Measurements from ENCODE around the gene ABCC12. TPM values are rescaled to one million over a fixed set of nuclear protein-coding genes. Genes with fewer than 3 reads are reported as not detected.

ABCC12 gene
- total RNA-seq, 1 donor from 2014 or later, result not detected

DNA sequence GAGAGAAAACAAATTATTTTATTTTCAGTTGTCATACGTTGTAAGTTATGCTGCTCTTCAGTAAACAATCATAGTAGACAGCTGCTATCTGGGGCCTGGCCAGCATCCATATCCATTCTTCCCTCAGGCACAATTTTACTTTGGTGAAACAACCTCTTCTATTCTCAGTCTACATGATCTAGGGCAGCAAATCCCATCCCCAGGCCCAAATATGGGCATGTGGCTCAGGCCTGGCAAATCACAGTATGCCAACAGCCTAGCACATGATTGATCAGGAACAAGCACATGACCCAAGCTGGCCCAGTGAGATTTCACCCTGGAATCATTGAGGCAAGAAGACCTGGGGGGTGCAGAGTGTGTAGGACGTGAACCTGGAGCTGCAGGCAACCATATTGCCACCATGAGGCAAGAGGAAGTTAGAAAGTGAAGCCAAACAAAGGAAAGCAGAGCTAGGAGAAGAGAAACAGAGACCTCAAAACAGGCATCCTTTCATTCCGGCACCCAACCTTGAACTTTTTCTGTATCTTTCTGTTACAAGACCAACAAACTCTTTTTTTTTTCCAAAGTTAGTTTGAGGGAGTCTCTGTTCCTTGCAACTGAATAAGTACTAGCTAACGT is 10.3 kb upstream of the ABCC12 start:
- no peak for DNase-seq

DNA sequence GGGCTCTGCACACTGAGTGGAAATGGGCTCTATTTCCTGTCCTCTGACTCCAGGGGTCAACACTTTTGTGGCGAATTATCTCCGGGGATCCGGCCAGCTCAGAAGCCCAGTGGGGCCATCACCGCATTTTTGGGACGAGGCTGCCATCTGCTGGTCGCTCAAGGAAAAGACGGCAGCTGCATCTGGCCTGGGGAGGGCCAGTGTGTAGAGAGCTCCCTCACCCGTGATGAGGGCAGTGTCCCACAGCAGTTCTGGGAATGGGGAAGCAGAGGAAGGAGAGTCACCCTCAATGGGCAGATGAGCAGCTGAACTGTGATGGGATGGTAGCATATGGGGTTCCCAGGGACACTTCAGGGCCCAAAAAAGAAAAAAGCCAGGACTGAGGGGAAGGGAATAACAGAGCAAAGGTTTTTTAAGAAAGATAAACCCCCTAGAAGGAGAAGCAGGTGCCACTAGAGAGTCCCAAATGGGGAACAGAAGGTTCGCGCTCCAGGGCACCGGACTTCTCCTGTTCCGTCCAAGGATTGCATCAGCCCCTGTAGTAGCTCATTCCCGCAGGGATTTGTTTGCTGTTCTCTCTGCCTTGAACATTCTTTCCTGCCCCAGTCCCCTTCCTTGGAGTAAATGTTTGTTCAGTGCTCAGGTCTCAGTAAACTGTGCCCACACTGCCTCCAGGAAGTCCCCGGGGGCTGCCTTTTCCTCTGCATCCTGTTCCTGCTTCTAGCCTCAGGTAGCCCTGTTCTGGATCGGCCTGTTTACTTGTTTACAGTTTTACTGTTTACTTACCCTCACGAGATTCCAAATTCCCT is 9.3 kb upstream of the ABCC12 start:
- peak; percentile 74 for DNase-seq

DNA sequence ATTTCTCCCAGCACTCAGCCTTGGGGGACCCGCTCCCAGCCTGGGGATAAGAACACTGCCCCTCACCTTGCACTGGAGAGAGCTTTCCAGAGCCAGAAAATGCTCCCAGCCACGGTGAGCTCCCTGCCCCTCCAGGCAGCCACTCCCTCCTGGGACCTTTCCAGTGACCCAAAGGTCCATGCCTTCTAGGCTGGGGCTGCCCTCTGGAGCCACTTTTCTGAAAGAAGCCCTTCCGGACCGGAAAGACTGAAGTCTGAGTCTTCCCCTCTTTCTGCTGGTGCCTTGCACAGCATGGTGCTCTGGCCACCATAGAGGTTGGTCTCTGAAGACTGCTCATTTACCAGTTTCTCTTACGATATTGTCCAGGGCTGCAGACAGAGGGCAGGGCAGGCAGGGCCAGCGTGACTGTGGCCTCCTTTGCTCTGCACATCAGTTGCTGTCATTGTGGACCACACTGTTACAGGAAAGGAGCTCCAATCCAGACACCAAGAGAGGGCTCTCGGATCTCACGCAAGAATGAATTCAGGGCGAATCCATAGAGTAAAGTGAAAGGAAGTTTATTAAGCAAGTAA is 7.1 kb upstream of the ABCC12 start:
- no peak for DNase-seq

DNA sequence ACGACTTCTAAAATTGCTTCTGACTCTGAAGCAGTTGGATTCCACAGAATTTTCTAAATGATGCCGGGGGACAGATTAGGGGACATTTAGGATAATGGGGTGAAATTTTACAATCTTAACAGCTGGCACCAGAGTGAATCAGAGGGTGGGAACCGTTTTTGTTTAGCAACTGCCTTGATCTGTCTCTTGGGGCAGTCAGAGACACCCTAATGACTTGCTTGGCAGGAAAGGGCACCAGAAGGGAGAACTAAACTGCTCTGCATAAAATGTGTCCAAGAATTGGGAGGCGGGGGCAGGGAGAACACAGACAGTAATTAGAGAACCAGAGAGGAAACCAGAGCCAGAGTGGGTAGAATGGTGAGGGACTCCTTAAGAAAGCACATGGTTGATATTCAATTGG is 6.1 kb upstream of the ABCC12 start:
- DNase-seq, result no peak

DNA sequence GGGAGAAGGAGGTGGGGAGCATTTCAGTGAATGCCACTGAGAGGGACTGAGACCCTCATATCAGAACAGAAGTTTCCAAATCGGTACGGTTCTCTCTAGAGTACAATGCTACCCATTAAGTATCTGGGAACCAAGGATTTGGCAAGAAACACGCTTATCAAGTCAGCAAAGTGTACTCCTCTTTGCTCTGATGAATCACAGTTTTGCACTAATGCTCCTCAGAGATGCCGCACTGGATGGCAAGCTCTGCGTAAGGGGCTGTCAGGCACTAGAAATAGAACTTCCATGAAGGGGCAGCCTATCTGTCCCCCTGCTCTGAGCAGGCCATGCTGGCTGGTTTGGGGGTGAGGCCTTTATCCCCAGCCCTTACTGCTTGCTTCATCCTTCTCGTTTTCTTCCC is 4.8 kb upstream of the ABCC12 start:
- no peak for DNase-seq

DNA sequence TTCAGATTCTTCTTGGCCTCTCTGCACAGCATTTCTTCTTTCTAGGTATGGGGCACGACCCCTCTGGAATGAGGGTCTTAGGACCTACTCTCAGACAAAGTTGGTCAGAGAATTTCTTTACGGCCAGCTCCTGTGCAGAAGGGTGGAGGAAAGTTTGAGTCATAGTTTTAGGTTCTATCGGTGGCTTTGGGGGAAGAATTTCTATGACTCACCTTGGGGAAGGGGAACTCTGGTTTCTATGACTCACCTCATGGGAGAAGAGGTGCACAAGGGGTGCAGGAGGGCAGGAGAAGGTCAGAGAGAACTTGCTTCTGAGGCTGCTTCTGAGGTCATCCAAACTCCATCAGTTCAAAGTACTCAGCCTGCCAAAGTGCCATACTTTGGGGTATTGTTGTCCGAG is 2.5 kb upstream of the ABCC12 start:
- DNase-seq, result no peak

DNA sequence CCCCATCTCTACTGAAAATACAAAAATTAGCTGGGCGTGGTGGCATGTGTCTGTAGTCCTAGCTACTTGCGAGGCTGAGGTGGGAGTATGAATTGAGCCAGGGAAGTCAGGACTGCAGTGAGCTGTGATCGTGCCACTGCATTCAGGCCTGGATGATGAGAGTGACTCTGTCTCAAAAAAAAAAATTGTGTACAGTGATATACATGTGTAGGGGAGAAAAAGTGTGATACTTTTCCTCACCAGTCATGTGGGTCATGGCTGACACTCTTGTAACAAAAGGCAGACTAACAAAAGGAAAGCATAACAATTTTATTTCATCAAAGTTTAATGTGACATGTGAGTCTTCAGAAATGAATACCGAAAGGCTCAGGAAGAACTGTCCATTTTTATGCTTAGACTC is 2.0 kb upstream of the ABCC12 start:
- DNase-seq, result no peak

DNA sequence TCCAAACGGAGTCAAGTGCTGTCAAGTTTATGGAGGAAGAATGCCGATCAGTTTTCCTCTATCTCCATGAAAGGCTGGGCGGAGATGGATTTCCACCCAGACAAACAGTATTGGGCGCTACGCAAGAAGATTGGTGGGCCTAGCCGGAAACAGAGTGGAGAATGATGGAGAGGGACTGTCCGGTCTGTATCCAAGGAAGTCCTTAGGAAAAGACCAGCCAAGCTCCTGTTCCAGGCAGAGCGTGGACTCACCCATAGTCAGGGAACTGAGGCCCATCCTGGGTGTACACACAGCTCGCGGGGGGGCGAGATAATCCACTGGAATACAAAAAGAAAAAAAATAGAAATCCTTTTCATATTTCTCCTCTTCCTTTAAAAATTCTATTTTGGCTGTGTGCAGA is 1.5 kb upstream of the ABCC12 start:
- no peak for DNase-seq

DNA sequence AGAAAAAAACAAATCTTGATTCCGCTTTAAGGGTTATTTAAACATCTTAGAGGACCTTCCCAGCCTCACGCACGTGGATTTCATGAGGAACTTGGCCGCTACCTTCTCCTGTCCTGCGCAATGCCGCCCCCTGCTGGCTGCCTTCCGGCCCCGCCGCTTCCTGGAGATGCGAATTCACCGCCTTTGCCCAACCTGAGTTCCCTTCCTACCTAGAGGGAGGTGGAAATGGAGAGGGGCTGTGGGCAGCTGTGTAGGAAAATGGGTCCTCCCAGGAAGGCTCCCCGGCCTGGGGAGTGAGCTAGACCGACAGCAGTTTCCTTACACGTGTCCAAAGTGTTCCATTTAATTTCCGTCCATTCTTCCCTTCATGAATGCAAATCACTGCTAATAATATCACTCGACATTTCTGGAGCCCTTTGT is 1.0 kb upstream of the ABCC12 start:
- peak; percentile 86 for DNase-seq

DNA sequence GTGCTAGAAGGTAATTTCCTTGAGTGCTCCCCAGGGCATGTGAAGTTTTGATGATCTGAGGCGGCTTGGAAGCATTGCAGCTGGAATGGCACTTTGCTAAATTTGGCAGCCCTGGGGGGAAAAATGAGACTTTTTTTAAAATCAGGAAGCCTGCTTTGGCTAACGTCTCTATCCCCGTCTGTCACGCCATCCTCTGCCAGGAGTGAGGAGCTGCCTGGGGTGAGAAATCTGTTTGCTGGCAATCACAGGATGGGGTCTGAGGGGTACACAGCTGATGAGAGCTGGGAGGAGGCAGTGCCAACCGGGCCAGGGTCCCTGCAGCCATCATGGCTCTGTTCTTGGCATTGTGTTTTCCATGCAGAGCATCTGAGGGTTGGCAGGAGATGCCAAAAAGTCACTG is 2.0 kb downstream of the ABCC12 start:
- DNase-seq, result no peak

DNA sequence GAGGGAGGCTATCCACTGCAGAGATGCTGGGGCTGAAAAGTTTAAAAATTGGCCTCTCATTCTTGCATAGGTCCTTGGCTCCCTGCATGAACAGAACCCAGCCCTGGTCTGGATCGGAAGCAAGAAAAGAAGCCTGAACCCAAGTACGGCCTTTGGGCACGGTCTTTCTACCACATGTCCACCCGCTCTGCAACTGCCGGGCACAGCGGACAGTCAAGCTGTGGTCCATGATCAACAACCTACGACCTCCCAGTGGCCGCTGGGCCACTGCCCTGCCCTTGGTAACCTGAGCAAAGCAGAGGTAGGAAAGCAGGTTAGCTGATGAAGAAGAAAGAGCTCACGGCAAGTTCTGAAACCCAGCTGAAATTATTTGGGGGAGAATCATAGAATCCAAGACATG is 3.6 kb downstream of the ABCC12 start:
- no peak for DNase-seq

DNA sequence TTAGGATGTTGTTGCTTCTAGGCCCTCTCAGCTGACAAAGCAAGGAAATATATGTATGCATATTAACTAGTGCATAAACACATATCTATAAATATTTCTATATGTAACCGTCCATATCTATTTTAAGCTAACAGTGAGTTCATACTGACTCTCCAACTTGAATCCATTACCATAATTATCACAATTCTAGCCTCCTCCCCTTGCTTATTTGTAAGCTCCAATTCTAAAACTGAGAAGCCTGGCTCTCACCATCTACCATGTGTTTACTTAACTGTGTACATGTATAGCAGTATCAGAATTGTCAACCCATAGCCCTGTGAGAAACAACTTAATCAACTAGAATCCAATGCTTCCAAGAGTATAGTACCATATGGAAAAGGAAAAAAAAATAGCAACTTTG is 5.1 kb downstream of the ABCC12 start:
- DNase-seq, result no peak

DNA sequence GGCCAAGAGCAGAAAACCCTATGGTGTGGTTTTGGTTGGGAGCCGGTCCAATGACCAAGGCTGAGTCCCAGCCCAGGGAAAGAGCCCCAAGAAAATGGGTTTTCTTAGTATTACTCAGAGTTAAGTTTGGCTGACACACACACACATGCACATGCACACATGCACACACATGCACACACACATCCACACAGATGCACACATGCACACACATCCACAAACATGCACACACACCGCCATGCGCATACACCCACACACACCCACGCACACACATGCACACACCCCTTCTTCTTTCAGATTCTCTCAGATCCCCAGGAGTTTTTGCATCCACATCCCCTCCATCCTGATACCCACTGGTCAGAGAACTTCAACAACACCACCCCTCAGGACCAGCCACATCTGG is 9.1 kb downstream of the ABCC12 start:
- no peak for DNase-seq

DNA sequence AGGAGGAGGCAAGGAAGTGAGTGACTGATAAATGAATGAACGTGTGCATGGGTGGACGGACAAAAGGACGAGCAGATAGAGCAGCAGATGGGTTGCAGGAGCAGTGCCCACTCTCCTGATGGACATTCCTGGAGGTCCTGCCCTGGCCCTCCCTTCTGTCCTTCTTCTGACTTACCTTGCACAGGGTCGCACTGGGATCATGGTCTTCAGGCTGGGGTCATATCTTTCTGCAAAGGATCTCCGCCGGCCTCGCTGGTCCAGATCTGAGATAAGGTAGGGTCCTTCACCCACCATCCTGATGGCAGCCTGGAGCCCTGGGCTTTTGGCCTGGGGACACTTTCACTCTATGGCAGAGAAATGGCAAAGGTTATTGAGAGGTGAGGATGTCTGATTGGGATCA is 9.7 kb downstream of the ABCC12 start:
- DNase-seq, result no peak

DNA sequence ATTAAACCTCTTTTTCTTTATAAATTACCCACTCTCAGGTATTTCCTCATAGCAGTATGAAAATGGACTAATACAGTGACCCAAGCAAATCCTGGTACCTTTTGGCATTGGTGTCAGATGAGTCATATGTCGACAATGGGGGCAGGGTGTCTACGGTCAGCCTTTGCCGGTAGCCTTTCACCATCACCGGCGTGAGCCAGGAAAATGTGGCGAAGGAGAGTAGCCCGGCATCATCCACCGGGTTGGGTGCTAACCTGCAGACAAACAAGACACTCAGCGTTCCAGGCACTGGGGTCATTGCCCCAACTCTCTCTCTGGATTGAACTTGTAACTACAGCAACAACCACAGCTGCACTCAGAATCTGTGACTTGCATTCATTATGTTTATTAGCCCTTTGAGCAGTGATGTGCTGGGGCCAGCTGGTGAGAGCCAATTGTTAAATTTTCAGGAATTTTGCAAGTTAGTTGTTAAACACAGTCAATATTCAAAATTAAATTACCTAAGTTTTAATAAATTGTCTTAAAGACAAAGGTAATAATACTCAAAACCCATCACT is 11.9 kb downstream of the ABCC12 start:
- DNase-seq, result no peak

DNA sequence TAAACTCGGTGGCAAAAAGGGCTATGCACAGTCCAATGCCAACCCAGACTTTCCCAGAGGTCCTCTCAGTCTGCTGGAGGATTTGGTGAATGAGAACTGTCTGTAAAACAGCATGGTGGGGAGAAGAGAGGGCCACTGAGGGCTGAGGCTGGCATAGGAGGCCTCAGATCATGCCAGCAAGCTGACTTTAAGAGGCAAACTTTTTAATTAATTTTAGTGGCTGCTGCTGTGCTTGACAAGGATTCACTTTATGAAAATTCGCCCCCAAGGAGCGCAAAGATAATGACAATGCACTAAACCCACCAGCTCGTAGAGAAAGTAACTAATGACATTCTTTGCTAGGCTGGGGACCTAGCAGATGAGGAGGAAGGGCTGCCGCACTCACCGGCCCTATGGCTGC is 15.0 kb downstream of the ABCC12 start:
- DNase-seq, result no peak

DNA sequence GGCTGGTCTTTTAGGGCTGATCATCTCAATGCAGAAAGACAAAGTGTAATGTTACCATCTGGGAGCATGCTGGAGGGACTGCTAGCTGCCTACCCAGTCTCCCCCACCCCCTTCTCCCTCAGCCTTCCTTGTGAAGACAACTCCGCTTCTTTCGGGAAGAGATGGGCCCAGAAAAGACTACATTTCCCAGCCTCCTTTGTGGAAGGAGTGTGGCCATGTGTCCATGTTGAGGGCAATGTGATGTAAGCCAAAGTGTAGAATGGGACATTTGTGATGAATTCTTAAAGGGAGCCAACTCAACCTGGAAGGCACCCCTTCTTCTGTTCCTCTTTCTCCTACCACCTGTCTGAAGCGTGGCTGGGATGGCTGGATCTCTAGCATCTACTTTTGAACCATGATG is 16.3 kb downstream of the ABCC12 start:
- no peak for DNase-seq

DNA sequence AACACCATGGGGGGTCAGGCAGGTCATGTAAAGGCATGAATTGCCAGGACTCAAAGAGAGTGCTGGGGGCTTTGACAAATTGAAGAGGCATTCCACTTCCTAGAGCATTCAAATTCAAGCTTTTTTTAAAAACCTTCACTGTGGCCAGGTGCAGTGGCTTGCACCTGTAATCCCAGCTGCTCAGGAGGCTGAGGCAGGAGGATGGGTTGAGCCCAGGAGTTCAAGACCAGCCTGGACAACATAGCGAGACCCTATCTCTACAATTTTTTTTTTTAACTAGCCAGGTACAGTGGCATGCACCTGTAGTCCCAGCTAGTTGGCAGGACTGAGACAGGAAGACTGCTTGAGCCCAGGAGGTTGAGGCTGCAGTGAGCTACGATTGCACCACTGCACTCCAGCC is 17.2 kb downstream of the ABCC12 start:
- DNase-seq, result no peak

DNA sequence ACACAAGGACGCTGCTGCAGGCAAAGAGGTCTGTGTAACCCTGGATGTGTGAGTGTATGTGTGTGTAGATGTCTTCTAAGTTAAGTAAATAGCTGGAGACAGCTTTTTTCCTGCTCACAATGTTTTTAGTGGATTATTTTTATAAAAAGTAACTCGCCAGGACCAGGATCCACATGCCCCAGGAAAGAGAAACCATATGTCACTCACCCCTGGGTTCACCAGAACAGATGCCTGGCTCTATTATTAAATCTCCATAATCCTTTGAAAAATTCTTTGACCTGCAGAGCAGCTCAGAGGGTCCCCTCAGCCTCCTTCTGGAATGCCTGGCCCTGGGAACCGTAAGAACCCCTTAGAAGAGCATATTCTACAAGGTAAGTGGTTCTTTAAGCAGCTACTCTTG is 18.0 kb downstream of the ABCC12 start:
- no peak for DNase-seq

DNA sequence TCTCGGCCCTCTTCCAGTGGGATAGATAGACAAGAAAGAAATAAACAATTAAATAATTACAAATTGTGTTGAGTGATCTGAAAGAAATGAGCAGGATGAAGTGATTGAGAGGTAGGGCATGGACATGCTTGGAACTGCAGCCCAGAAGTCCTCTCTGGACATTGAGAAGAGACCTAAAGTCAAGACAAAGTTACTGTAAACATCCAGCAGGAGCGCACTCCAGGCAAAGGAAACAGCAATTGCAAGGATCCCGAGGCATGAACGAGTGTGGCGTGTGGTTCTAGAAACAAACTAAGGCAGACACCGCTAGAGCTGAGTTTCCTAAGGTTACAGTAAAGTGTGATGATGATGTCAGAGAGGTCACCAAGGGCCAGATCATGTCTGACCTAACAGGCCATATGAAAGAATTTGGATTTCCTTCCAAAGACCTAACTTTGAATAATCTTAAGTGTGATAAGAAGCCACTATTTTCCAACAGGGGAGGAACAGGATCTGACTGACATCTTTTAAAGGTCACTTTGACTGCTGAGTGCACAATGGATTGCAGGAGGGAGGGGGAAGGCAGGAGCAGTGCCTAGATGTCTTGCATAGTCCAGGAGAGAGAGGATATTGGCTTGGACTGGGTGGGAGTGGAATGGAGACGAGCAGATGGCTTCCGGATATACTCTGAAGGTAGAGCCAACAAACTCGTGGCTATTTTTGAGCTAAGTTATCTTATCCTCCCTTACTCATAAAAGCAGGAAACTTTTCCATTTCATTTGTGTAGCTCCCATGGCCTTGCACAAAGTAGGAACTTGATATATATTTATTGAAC is 19.0 kb downstream of the ABCC12 start:
- peak; percentile 5 for DNase-seq

DNA sequence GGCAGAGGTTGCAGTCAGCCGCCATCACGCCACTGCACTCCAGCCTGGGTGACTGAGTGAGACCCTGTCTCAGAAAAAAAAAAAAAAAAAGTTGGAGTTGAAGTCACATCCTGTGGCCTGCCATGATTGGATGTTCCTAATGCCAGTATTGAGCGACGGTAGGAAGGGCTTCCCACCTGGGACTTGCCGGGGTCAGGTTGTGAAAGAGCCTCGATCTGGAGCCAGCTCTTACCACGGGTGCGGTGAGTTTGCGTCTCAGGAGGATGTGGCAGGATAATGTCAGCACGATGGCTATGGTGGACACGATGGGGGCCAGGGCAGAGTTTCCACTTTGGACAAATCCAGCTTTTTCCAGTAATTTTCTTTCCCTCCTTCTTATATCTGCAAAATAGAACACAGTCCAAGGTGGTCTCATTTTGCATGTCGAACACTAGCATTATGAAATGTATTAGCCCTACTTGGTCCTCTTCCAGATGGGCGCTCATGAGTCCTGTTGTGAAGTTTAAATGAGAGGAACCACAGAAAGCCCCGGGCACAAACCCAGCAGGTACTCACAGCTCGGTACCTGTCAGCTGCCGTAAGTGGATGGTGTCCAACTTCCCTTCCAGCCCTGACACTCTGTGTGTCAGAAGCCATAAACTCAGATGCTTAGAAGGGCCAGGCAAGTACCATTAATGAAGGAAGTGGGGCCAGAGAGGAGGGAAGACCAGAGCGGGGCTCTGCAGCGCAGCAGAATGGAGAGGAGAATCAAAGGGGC is 22.2 kb downstream of the ABCC12 start:
- no peak for DNase-seq

DNA sequence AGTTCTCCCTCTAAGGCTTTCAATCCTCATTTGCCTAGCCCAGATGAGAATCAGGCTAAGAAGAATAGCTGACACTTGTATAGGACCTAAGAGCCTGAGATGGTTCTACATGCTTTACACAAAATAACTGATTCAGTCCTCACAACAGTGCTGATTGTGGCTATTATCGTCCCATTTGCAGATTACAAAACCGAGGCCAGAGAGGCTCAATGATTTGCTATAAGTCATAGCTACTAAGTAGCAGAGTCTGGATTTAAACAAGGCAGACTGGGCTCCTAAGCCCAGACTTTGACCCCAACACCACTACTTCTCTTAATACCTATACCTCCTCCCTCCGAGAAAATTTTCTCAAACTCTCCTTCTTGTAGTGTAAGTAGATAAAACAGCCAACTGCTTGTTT is 23.1 kb downstream of the ABCC12 start:
- no peak for DNase-seq
